ENCODE results near the gene STON2.
A peak's percentile ranks its signal among the peaks of the same experiment; 100 is the strongest.

STON2 gene

DNA sequence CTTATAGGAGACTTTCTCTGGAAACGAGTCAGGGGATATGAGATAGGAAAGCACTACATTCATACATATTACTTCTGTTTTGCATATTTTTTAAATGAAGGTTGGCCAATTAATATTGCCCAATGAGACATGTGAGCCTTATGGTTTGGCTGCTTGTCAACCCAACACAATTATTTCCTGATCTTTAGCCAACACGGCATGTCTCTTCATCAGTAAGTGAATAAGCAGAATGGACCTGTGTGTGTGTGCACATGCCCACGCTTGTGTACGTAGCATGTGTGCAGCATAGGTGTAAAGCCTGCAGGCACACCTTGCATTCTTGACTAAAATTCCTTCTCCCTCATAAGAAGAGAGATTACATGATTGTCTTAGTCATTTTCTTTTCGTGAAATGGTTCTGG lies 88.3 kb downstream of the STON2 start:
- no peak overlapping the region for H3K4me3 ChIP-seq (ENCODE audit: low read depth in 1 of 2, low read length in 2 of 2)
- peaks cover 0 to 4% of the 10 kb centered on the region in 2 donors for H3K4me1 ChIP-seq (ENCODE audit: control insufficient read depth in 1 of 2, insufficient read depth in 2 of 2, low read length in 2 of 2)
- H3K9me3 ChIP-seq (ENCODE audit: control insufficient read depth in 1 of 2, low read length in 2 of 2): no peaks in the 10 kb centered on the region
- no peaks in the 10 kb centered on the region for H3K27me3 ChIP-seq (ENCODE audit: low read depth, low read length)
- H3K36me3 ChIP-seq (ENCODE audit: control insufficient read depth in 1 of 2, insufficient read depth in 2 of 2, low read length in 2 of 2): no peaks in the 10 kb centered on the region
- no peak overlapping the region for H3K27ac ChIP-seq (ENCODE audit: low read length)

DNA sequence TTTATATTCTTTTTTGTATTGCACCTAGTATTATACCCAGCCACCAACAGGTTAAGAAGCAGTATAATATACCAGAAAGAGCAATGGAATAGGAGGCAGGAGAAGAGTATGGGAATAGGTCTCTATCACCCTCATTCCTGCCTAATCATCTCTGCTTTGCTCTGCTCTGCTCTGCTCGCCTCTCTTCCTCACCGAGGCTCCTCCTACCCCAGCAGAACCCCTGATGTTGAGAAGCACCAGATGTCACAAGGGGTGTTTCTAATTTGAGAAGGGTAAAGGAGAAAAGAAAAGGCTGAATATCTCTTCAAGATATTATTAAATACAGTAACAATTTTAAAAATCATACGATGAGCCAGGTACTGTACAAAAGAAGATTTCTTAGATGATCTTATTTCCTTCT lies 89.0 kb downstream of the STON2 start:
- Histone ChIP-seq H3K4me3 (ENCODE audit: low read depth in 1 of 2, low read length in 2 of 2) (no peak overlapping the region), H3K36me3 (ENCODE audit: control insufficient read depth in 1 of 2, insufficient read depth in 2 of 2, low read length in 2 of 2) (no peaks in the 10 kb centered on the region), H3K9me3 (ENCODE audit: control insufficient read depth in 1 of 2, low read length in 2 of 2) (no peaks in the 10 kb centered on the region), H3K4me1 (ENCODE audit: control insufficient read depth in 1 of 2, insufficient read depth in 2 of 2, low read length in 2 of 2) (peaks cover 0 to 4% of the 10 kb centered on the region in 2 donors), H3K27me3 (ENCODE audit: low read depth, low read length) (no peaks in the 10 kb centered on the region), H3K27ac (ENCODE audit: low read length) (no peak overlapping the region)

DNA sequence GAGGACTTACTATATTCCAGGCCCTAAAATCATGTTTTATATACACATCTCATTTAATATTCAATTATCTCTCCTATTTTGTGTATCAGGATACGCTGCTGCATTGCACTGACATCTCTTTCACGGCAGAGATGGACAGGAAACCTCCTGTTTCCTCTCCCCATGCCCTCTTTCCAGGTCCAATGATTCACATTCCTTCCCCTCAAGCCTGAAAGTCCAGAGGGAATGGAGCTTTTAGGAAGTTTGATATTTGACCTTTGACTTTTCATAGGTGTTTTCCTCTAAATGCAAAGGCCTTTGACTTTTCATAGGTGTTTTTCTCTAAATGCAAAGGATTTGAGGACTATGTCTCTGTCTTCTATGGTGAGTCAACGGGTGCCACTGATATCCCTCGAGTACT lies 89.5 kb downstream of the STON2 start:
- no peak overlapping the region for H3K4me3 ChIP-seq (ENCODE audit: low read depth in 1 of 2, low read length in 2 of 2)

DNA sequence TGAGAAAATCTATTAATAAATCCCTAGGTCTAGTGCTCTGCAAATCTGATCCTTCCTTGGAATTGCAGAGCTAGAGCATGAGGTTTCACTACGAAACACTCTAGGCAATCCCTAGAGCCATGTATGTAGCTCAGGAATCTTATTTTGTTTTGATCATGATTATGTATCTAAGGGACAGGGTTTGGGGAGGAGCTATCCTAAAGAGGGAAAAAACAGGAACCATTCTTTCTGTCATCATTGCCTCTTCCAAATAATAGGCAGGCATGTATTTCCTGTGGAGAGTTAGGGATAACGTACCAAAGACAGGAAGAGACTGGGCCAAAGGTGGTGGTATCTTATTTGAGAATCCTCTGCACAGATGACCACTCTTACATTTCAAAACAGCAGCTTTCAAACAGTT lies 90.6 kb downstream of the STON2 start:
- Histone ChIP-seq H3K27ac (ENCODE audit: low read length) (no peak overlapping the region), H3K9me3 (ENCODE audit: control insufficient read depth in 1 of 2, low read length in 2 of 2) (no peaks in the 10 kb centered on the region), H3K27me3 (ENCODE audit: low read depth, low read length) (no peaks in the 10 kb centered on the region), H3K36me3 (ENCODE audit: control insufficient read depth in 1 of 2, insufficient read depth in 2 of 2, low read length in 2 of 2) (no peaks in the 10 kb centered on the region), H3K4me1 (ENCODE audit: control insufficient read depth in 1 of 2, insufficient read depth in 2 of 2, low read length in 2 of 2) (peaks cover 0 to 4% of the 10 kb centered on the region in 2 donors), H3K4me3 (ENCODE audit: low read depth in 1 of 2, low read length in 2 of 2) (no peak overlapping the region)

More for the DNA sequence above, 89.5 kb downstream of the STON2 start:
- Histone ChIP-seq H3K27ac (ENCODE audit: low read length) (no peak overlapping the region), H3K27me3 (ENCODE audit: low read depth, low read length) (no peaks in the 10 kb centered on the region), H3K36me3 (ENCODE audit: control insufficient read depth in 1 of 2, insufficient read depth in 2 of 2, low read length in 2 of 2) (no peaks in the 10 kb centered on the region), H3K9me3 (ENCODE audit: control insufficient read depth in 1 of 2, low read length in 2 of 2) (no peaks in the 10 kb centered on the region), H3K4me1 (ENCODE audit: control insufficient read depth in 1 of 2, insufficient read depth in 2 of 2, low read length in 2 of 2) (peaks cover 0 to 4% of the 10 kb centered on the region in 2 donors)

DNA sequence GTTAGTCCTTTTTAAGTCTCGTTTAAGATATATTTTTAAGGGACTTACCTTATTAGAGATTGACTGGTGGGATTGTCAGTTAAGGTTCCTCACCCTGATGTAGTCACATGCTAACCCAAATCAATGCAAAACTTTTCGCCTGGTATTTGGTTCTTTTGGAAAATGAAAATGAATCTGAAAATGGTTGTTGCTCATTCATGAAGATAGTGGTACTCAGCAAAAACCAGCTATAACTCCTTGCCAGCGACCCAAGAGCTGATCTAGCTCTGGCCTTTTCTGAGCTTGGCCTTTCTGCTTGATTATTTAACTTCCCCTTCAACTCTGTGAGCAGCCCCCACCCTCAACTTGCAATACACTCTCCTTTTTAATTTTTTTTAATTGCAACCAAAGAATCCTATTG lies 94.4 kb downstream of the STON2 start:
- no peak overlapping the region for H3K27ac ChIP-seq (ENCODE audit: low read length)
- H3K4me3 ChIP-seq (ENCODE audit: low read depth in 1 of 2, low read length in 2 of 2): no peak overlapping the region
- no peaks in the 10 kb centered on the region for H3K27me3 ChIP-seq (ENCODE audit: low read depth, low read length)
- H3K4me1 ChIP-seq (ENCODE audit: control insufficient read depth in 1 of 2, insufficient read depth in 2 of 2, low read length in 2 of 2): peaks cover 0 to under 1% of the 10 kb centered on the region in 2 donors
- H3K9me3 ChIP-seq (ENCODE audit: control insufficient read depth in 1 of 2, low read length in 2 of 2): no peaks in the 10 kb centered on the region
- H3K36me3 ChIP-seq (ENCODE audit: control insufficient read depth in 1 of 2, insufficient read depth in 2 of 2, low read length in 2 of 2): no peaks in the 10 kb centered on the region

DNA sequence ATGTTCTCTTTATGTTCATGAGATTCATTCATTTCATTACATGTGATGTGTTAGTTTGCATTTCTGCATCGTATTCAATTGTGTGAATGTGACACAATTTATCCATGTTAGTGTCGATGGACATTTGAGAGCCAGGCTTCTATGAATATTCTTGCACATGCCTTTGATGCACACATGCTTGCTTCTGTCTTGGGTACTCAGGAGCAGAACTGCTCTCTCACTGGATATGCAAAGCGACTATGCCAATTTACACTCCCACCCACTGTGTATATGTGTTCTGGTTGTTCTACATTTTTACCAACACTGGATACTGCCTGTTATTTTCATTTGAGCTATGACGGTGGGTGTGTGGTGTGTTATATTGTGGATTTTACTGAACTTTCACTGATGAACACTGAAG lies 95.1 kb downstream of the STON2 start:
- no peaks in the 10 kb centered on the region for H3K9me3 ChIP-seq (ENCODE audit: control insufficient read depth in 1 of 2, low read length in 2 of 2)
- no peaks in the 10 kb centered on the region for H3K4me1 ChIP-seq (ENCODE audit: control insufficient read depth in 1 of 2, insufficient read depth in 2 of 2, low read length in 2 of 2)
- H3K36me3 ChIP-seq (ENCODE audit: control insufficient read depth in 1 of 2, insufficient read depth in 2 of 2, low read length in 2 of 2): no peaks in the 10 kb centered on the region
- H3K27ac ChIP-seq (ENCODE audit: low read length): no peak overlapping the region
- H3K4me3 ChIP-seq (ENCODE audit: low read depth in 1 of 2, low read length in 2 of 2): no peak overlapping the region
- no peaks in the 10 kb centered on the region for H3K27me3 ChIP-seq (ENCODE audit: low read depth, low read length)

DNA sequence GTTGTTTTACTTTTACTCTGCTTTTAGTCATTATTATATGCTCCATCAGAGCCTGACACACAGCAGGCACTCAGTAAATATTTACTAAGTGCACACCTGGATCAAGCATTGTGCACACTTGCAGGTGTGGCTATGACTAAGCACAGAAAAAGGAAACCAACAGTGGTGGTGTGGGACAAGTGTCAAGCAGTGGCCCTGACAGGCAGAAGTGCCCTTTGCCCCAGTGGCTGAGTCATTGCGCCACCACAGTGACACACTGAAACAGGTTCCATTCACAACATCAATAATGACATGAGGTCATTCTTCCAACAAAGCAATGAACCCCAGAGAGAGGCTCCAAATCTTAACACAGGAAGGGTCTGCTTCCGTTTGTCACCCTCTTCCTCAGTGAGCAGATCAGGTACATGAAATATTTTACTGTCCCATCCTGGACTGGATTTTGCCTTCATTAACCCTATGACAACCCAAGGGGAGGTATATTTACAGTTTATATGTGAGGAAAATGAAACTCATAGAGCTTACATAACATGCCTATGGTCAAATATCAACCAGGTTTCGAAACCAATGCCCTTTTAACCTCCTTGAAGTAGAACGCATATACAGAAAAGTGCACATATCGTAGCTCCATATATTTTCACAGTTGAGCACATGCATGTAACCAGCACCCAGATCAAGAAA lies 96.7 kb downstream of the STON2 start:
- Histone ChIP-seq H3K36me3 (ENCODE audit: control insufficient read depth in 1 of 2, insufficient read depth in 2 of 2, low read length in 2 of 2) (no peaks in the 10 kb centered on the region), H3K9me3 (ENCODE audit: control insufficient read depth in 1 of 2, low read length in 2 of 2) (no peaks in the 10 kb centered on the region), H3K27me3 (ENCODE audit: low read depth, low read length) (no peaks in the 10 kb centered on the region), H3K4me1 (ENCODE audit: control insufficient read depth in 1 of 2, insufficient read depth in 2 of 2, low read length in 2 of 2) (no peaks in the 10 kb centered on the region), H3K27ac (ENCODE audit: low read length) (peak overlapping the region; percentile 21), H3K4me3 (ENCODE audit: low read depth in 1 of 2, low read length in 2 of 2) (no peak overlapping the region)

DNA sequence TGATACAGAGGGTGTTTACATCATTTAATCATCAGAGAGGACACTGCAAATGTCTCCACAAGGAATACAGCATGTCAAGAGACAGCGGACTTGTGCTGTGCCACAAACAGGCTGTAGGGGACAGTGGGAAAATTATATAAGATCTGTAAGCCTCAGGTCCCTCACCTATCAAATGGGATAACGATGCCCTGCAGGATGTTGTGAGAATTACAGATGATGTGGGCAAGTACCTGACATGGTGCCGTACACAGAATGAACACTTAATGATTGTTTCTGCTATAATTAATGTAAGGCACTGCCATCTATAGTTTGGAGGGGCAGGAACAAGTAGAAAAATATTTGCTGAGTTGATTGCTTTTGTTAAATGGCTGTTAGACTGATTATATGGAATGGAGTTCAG lies 97.5 kb downstream of the STON2 start:
- no peaks in the 10 kb centered on the region for H3K4me1 ChIP-seq (ENCODE audit: control insufficient read depth in 1 of 2, insufficient read depth in 2 of 2, low read length in 2 of 2)
- no peaks in the 10 kb centered on the region for H3K36me3 ChIP-seq (ENCODE audit: control insufficient read depth in 1 of 2, insufficient read depth in 2 of 2, low read length in 2 of 2)
- H3K4me3 ChIP-seq (ENCODE audit: low read depth in 1 of 2, low read length in 2 of 2): no peak overlapping the region
- no peak overlapping the region for H3K27ac ChIP-seq (ENCODE audit: low read length)
- no peaks in the 10 kb centered on the region for H3K9me3 ChIP-seq (ENCODE audit: control insufficient read depth in 1 of 2, low read length in 2 of 2)
- no peaks in the 10 kb centered on the region for H3K27me3 ChIP-seq (ENCODE audit: low read depth, low read length)

DNA sequence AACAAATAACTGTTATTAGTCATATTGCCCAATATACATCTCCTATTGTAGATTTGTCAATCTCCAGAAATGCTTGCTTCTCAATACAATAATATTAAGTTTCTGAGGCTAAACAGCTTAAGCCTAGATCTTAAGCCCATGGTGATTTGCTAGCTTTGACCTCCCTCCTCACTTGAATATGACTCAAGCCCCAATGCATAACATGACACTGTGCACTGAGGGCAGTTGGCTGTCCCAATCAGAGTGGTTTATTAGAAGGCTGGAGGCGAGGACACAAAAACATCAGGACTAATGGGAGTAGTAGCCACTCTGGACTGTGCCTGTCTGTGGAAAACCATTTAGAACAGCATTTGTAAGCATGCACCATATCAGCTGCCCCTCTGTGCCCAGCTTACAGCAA lies 98.3 kb downstream of the STON2 start:
- H3K4me3 ChIP-seq (ENCODE audit: low read depth in 1 of 2, low read length in 2 of 2): no peak overlapping the region
- H3K27me3 ChIP-seq (ENCODE audit: low read depth, low read length): no peaks in the 10 kb centered on the region
- H3K27ac ChIP-seq (ENCODE audit: low read length): no peak overlapping the region
- no peaks in the 10 kb centered on the region for H3K4me1 ChIP-seq (ENCODE audit: control insufficient read depth in 1 of 2, insufficient read depth in 2 of 2, low read length in 2 of 2)
- no peaks in the 10 kb centered on the region for H3K36me3 ChIP-seq (ENCODE audit: control insufficient read depth in 1 of 2, insufficient read depth in 2 of 2, low read length in 2 of 2)
- no peaks in the 10 kb centered on the region for H3K9me3 ChIP-seq (ENCODE audit: control insufficient read depth in 1 of 2, low read length in 2 of 2)

DNA sequence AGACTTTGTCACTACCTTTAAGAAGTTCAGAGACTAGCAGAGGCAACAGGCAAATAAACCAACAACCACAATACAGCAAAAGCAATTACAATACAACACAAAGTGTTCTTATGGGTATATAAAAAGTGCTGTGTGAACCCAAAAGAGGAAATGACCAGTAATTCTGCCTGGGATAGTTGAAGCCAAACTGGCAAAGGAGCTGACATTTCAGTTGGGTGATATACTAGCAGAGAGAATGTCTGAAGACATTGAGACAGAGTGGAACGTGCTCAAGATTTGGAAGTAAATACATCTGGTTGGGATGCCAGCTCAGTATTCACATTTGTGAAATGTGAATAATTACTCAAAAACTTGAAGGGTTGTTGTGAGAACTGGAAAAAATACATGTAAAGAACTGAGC lies 98.8 kb downstream of the STON2 start:
- no peaks in the 10 kb centered on the region for H3K27me3 ChIP-seq (ENCODE audit: low read depth, low read length)
- no peak overlapping the region for H3K4me3 ChIP-seq (ENCODE audit: low read depth in 1 of 2, low read length in 2 of 2)
- no peaks in the 10 kb centered on the region for H3K4me1 ChIP-seq (ENCODE audit: control insufficient read depth in 1 of 2, insufficient read depth in 2 of 2, low read length in 2 of 2)
- H3K36me3 ChIP-seq (ENCODE audit: control insufficient read depth in 1 of 2, insufficient read depth in 2 of 2, low read length in 2 of 2): no peaks in the 10 kb centered on the region
- H3K27ac ChIP-seq (ENCODE audit: low read length): no peak overlapping the region
- H3K9me3 ChIP-seq (ENCODE audit: control insufficient read depth in 1 of 2, low read length in 2 of 2): no peaks in the 10 kb centered on the region

DNA sequence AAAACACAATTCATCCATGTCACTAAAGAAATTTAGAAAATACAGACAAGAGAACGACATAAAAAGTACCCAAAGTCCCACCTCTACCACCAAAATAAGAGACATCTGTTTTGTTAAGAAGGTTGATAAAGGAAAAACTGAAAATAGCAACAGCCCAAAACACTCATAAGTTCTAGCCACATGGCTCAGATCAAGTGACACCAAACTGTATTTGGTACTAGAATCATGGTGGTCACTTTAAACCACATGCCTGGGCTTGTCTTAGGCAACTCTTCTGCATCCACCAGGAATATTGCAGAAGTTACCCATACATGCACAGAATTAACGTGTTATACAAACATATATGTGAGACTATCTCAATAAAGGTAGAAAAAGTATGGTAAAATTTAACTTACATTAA lies 101.2 kb downstream of the STON2 start:
- H3K36me3 ChIP-seq (ENCODE audit: control insufficient read depth in 1 of 2, insufficient read depth in 2 of 2, low read length in 2 of 2): no peaks in the 10 kb centered on the region
- H3K4me3 ChIP-seq (ENCODE audit: low read depth in 1 of 2, low read length in 2 of 2): no peak overlapping the region
- H3K27me3 ChIP-seq (ENCODE audit: low read depth, low read length): no peaks in the 10 kb centered on the region
- no peaks in the 10 kb centered on the region for H3K4me1 ChIP-seq (ENCODE audit: control insufficient read depth in 1 of 2, insufficient read depth in 2 of 2, low read length in 2 of 2)
- no peaks in the 10 kb centered on the region for H3K9me3 ChIP-seq (ENCODE audit: control insufficient read depth in 1 of 2, low read length in 2 of 2)
- no peak overlapping the region for H3K27ac ChIP-seq (ENCODE audit: low read length)

DNA sequence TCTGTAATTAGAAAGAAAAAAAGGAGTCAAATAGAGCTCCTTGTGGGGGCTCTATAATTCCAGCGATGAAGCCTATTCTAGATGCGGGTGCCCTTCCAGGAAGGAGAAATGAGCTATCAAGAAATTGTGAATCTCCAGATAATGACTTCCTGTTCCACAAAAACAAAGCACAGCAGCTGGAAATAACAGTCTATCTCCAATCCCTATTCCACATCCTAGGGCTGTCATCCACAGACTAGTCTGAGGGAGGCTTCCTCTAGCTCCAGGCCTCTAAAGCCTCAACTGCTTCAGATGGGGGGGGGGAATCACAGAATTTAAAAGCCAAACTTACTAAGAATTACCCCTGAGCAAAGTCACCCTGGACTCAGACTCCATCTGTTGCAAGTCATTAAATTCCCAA lies 102.0 kb downstream of the STON2 start:
- H3K27ac ChIP-seq (ENCODE audit: low read length): no peak overlapping the region
- H3K27me3 ChIP-seq (ENCODE audit: low read depth, low read length): no peaks in the 10 kb centered on the region
- no peaks in the 10 kb centered on the region for H3K4me1 ChIP-seq (ENCODE audit: control insufficient read depth in 1 of 2, insufficient read depth in 2 of 2, low read length in 2 of 2)
- H3K4me3 ChIP-seq (ENCODE audit: low read depth in 1 of 2, low read length in 2 of 2): no peak overlapping the region
- no peaks in the 10 kb centered on the region for H3K36me3 ChIP-seq (ENCODE audit: control insufficient read depth in 1 of 2, insufficient read depth in 2 of 2, low read length in 2 of 2)
- no peaks in the 10 kb centered on the region for H3K9me3 ChIP-seq (ENCODE audit: control insufficient read depth in 1 of 2, low read length in 2 of 2)
